ENCODE measurements around the gene CAPN5.

CAPN5 gene

DNA sequence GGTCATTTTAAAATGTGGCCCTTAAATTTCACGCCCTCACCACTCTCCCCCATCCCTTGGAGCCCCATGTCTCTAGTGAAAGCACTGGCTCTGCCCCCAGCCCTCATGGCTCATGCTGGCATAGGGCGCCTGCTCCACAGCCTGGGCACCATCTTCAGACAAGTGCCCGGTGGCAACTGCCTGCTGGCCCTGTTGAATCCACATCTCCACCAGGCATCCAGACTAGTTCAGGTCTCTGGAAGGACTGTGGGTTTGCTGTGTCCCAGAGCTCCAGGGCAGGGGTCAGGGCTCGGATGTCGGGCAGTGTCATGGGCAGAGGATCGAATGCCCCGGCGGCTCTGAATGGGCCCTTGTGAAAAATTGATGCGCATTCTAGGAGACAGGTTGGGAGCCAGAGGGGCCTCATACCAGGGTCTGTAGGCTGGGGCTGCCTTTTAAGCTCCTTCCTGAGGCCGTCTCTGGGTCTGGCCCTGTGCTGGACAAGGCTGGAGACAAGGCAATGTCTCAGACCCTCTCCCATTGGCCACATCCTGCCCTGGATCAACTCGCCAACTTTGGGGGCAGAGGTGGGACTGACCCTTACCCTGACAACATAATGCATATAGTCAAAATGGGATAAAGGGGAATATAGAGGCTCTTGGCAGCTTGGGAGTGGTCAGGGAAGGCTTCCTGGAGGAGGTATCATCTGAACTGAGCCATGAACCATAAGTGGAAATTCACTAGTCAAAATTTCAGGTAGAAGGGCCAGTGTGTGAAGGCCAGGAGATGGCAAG lies 62.5 kb downstream of the CAPN5 start:
- DNase-seq (ENCODE audit: low read depth) = no peak
- H3K4me3 ChIP-seq (ENCODE audit: low read depth, low read length) = no peak overlapping the region
- TF ChIP-seq, protein P1, sequence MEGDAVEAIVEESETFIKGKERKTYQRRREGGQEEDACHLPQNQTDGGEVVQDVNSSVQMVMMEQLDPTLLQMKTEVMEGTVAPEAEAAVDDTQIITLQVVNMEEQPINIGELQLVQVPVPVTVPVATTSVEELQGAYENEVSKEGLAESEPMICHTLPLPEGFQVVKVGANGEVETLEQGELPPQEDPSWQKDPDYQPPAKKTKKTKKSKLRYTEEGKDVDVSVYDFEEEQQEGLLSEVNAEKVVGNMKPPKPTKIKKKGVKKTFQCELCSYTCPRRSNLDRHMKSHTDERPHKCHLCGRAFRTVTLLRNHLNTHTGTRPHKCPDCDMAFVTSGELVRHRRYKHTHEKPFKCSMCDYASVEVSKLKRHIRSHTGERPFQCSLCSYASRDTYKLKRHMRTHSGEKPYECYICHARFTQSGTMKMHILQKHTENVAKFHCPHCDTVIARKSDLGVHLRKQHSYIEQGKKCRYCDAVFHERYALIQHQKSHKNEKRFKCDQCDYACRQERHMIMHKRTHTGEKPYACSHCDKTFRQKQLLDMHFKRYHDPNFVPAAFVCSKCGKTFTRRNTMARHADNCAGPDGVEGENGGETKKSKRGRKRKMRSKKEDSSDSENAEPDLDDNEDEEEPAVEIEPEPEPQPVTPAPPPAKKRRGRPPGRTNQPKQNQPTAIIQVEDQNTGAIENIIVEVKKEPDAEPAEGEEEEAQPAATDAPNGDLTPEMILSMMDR (IDR thresholded peaks at IDR 0.05; ENCODE audit: control insufficient read depth, extremely low read depth, insufficient read depth) = no peak

DNA sequence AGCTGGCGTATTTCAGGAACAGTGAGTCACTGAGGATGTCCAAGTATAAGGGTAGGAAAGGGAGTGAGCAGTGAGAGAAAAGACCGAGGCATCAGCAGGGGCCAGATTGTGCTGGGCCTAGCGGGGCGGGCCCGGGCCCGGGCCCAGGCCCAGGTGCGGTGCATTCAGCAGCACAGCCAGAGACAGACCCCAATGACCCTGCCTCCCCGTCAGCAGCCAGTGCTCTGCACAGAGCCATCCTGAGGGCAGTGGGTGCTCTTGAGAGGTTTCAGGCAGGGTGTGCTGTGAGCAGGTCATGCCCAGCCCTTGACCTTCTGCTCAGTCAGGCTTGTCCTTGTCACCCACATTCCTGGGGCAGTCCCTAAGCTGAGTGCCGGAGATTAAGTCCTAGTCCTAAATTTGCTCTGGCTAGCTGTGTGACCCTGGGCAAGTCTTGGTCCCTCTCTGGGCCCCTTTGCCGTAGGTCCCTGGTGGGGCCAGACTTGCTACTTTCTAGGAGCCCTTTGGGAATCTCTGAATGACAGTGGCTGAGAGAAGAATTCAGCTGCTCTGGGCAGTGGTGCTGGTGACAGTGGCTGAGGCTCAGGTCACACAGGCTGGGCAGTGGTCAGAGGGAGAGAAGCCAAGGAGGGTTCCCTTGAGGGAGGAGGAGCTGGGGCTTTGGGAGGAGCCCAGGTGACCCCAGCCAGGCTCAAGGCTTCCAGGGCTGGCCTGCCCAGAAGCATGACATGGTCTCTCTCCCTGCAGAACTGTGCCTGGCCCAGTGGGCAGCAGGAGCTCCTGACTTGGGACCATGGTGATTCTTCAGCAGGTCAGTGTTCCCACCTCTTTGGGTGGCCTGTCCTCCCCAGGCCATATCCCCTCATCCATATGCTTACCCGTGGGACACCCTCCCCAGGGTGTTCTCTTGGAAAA lies 63.3 kb downstream of the CAPN5 start:
- no peak for DNase-seq (ENCODE audit: low read depth)
- no peak overlapping the region for H3K4me3 ChIP-seq (ENCODE audit: low read depth, low read length)
- TF ChIP-seq, protein P1 (IDR thresholded peaks at IDR 0.05; ENCODE audit: control insufficient read depth, extremely low read depth, insufficient read depth) = no peak

DNA sequence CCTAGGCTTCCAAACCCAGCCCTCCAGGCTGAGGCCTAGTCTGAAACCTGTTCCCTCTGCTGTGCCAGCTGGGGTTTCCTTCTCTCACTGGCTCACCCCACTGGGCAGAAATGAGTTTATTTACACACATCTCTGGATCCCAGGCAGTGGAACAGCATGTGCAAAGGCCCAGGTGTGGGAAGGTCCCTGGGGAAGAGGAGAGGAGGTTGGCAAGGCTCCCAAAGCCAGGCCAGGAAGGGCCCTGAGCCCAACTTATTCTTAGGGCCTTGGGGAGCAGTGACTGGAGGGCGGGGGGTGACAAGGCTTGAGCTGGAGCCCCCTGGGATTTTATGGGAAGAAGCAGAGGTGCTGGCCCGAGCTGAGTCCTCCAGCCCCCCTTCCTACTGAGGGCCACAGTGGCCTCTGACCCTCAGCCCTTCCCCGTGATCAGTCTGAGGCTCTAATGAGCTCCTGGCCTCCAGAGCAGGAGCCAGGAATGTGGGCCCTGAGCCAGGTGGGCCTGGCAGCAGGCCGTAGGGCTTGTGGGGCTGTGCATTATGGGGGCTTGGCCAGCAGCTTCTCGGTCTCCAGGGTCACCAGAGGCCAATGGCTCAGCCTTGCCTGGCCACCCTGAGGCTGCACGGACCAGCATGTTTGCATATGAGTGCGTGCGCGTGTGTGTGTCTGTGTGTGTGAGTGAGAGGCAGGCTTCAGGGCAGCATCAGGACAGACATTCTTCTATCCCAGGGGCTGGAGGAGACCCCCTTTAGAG lies 64.2 kb downstream of the CAPN5 start:
- TF ChIP-seq, protein P1 (IDR thresholded peaks at IDR 0.05; ENCODE audit: control insufficient read depth, extremely low read depth, insufficient read depth) = no peak
- H3K4me3 ChIP-seq (ENCODE audit: low read depth, low read length) = no peak overlapping the region
- no peak for DNase-seq (ENCODE audit: low read depth)

DNA sequence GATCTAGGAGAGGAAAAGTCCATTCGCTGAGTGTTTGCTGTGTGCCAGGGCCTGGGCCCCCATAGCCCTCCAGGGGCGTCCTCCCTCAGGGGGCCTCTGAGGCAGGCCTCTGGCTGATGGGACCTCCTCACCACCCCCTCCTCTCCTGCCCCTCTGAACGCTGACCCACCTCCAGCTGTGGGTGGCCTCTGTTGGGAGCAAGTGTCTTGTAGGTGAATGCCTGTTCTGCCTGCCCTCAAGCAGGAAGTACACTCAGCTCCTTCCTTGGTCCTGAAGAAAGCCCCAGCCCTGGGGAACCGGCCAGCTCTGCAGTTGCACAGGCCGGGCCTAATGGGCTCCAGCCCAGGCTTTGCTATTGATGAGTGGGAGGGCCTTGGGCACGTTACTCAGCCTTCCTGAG lies 64.8 kb downstream of the CAPN5 start:
- DNase-seq (ENCODE audit: low read depth) = no peak
- H3K4me3 ChIP-seq (ENCODE audit: low read depth, low read length) = no peak overlapping the region
- TF ChIP-seq, protein P1 (IDR thresholded peaks at IDR 0.05; ENCODE audit: control insufficient read depth, extremely low read depth, insufficient read depth) = no peak

DNA sequence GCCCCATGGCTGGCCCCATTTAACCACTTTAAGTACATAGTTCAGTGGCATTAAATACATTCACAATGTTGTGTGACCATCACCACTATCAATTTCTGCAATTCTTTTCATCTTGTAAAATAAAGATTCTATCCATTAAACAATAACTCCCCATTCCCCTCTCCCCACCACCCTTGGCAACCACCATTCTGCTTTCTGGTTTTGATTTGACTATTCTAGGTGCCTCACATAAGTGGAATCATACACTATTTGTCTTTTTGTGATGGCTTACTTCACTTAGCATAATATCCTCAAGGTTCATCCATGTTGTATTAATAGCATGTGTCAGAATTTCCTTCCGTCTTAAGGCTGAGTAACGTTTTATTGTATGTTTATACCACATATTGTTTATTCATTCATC lies 68.3 kb downstream of the CAPN5 start:
- DNase-seq (ENCODE audit: low read depth) = no peak
- H3K4me3 ChIP-seq (ENCODE audit: low read depth, low read length) = no peak overlapping the region
- TF ChIP-seq, protein P1 (IDR thresholded peaks at IDR 0.05; ENCODE audit: control insufficient read depth, extremely low read depth, insufficient read depth) = no peak

DNA sequence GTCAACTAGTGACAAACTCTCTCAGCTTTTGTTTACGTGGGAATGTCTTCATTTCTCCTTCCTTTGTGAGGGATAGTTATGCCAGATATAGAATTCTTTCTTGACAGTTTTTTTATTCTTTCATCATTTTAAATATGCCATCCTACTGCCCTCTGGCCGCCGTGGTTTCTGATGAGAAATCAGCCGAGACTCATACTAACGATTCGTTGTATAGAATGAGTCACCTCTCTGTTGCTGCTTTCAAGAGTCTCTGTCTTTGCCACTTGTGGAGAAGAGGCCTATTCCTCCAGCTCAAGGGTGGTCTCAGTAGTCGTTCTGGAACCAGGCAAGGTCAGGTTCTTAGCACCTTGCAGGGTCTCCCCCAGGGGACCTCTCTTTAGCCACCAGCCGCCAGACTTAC lies 69.3 kb downstream of the CAPN5 start:
- TF ChIP-seq, protein P1 (IDR thresholded peaks at IDR 0.05; ENCODE audit: control insufficient read depth, extremely low read depth, insufficient read depth) = no peak

More for the DNA sequence above, 69.3 kb downstream of the CAPN5 start:
- DNase-seq (ENCODE audit: low read depth) = no peak
- H3K4me3 ChIP-seq (ENCODE audit: low read depth, low read length) = no peak overlapping the region

Data from LNCaP clone FGC (cell line).